Thoracic aorta (tissue), 2 donors: Measurements from ENCODE around the gene MTERF2. TPM values are rescaled to one million over a fixed set of nuclear protein-coding genes. Genes with fewer than 3 reads are reported as not detected.

Experiments used
- ATAC-seq: fragments of 150-250 bp; one replicate; pipeline ENCODE4 v1.8.0; 2017; ENCODE audit warnings: low read depth; ENCODE audit not compliant: insufficient number of reproducible peaks, low FRiP score
- DNase-seq: peaks from one replicate; pipeline ENCODE4 v3.0.0-alpha.2; 2020; ENCODE audit warnings: low spot score
- H3K27ac ChIP-seq, 2 donors: fragments of 200-600 bp; sonication (generic); 1 replicate in 1 of 2; 2 replicates in 1 of 2; pipeline ENCODE4 v1.5.1; 2016; ENCODE audit warnings: mild to moderate bottlenecking in 2 of 2, moderate library complexity in 2 of 2
- H3K27me3 ChIP-seq: fragments of 200-600 bp; sonication (generic); replicated peaks from 2 replicates; pipeline ENCODE4 v1.6.0; 2016; ENCODE audit warnings: mild to moderate bottlenecking; ENCODE audit not compliant: insufficient read depth
- H3K36me3 ChIP-seq: fragments of 200-600 bp; sonication (generic); one replicate; pipeline ENCODE4 v1.5.1; 2016
- H3K4me1 ChIP-seq, 2 donors: fragments of 200-600 bp; sonication (generic); 1 replicate in 1 of 2; 2 replicates in 1 of 2; pipeline versions ENCODE4 v1.5.1 to v1.6.0; 2016; ENCODE audit warnings: low read depth in 2 of 2, mild to moderate bottlenecking in 1 of 2; ENCODE audit not compliant: control insufficient read depth in 1 of 2
- H3K4me3 ChIP-seq: fragments of 200-600 bp; sonication (generic); 2 replicates; pipeline ENCODE4 v1.5.1; 2016; ENCODE audit warnings: mild to moderate bottlenecking
- H3K9me3 ChIP-seq: fragments of 200-600 bp; sonication (generic); 2 replicates; pipeline ENCODE4 v1.5.1; 2016
- total RNA-seq, 2 donors: library from RNA; depleted of rRNA; stranded (reverse); fragments of >200 nt; gene quantifications; one replicate each; pipeline versions ENCODE4 v1.1.0 to v1.2.3, GENCODE V29; 2016
- TF ChIP-seq, protein P1 (sequence below): fragments of 200-600 bp; sonication (generic); IDR thresholded peaks from one replicate; pipeline ENCODE4 v1.5.1; 2019; ENCODE audit warnings: antibody characterized with exemption

The MTERF2 gene, protein sequence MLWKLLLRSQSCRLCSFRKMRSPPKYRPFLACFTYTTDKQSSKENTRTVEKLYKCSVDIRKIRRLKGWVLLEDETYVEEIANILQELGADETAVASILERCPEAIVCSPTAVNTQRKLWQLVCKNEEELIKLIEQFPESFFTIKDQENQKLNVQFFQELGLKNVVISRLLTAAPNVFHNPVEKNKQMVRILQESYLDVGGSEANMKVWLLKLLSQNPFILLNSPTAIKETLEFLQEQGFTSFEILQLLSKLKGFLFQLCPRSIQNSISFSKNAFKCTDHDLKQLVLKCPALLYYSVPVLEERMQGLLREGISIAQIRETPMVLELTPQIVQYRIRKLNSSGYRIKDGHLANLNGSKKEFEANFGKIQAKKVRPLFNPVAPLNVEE
- total RNA-seq = 10 to 100 TPM in 1 of 2 donors, 1 to 10 TPM in 1; 5.8 to 11.1 TPM

DNA sequence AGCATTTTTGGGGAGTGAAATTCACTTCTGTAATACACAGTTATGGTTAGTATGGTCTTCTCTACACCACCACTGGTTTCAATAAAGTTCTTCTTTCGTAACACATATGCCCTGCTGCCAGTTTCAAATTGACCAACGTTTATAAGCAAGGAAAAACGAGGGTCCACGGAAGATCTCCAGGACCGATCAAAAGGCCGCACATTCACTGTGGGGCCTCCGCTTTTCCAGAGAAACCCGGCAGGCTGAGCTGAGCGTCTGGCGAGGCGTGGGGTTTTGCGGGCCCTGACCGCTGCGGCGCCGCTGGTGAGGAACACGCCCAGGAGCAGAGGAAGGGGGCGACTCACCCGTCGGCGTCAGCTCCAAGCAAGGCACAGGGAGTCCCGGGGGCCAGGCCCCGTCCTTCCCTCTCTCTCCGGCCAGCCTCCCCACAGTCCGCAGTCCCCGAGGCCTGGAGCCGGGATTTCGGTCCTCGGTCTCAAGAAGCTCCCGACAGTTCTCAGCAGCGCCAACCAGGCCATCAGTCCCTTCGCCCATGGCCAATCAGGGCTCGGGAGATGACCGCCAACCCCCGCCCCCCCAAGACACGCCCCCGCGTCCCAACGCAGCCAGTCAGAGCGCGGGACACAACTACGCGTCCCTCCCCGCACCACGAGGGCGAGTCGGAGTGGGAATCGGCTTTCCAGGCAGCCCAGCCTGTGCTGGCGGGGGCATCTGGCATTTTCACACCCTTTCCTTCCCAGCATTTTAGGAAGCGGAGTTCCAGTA, at the start of gene MTERF2:
Gene MTERF2, minus strand, starts transcription at position 522 of the 765 bp plus-strand sequence. CDS start 8,432 bp downstream, outside the sequence.
- TF ChIP-seq, protein P1, sequence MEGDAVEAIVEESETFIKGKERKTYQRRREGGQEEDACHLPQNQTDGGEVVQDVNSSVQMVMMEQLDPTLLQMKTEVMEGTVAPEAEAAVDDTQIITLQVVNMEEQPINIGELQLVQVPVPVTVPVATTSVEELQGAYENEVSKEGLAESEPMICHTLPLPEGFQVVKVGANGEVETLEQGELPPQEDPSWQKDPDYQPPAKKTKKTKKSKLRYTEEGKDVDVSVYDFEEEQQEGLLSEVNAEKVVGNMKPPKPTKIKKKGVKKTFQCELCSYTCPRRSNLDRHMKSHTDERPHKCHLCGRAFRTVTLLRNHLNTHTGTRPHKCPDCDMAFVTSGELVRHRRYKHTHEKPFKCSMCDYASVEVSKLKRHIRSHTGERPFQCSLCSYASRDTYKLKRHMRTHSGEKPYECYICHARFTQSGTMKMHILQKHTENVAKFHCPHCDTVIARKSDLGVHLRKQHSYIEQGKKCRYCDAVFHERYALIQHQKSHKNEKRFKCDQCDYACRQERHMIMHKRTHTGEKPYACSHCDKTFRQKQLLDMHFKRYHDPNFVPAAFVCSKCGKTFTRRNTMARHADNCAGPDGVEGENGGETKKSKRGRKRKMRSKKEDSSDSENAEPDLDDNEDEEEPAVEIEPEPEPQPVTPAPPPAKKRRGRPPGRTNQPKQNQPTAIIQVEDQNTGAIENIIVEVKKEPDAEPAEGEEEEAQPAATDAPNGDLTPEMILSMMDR = no peak
- peaks cover 6 to 36% of the 10 kb centered on the region in 2 donors for H3K4me1 ChIP-seq
- peak; percentile 75 for DNase-seq

DNA sequence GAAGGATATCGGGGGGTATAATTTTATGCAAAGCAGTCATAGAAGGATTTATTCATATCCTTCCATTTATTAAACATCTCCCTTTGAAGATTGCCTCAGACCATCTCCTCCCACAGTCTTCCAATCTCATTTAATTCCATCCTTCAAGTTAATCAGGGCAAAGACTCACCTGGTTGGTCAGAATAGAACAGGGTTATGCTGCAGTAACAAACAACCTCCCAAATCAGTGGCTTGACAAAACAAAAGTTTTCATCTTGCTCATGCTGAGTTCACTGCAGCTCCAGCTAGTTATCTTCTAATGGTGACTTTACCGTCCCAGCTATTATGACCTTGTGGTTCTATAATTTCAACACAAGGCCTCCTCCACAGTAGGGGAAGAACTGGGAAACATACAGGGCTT, 48.8 kb upstream of the MTERF2 start:
- H3K9me3 ChIP-seq = no peaks in the 10 kb centered on the region
- no peak overlapping the region for H3K4me3 ChIP-seq
- peaks cover 3 to 24% of the 10 kb centered on the region in 2 donors for H3K4me1 ChIP-seq
- H3K36me3 ChIP-seq = no peaks in the 10 kb centered on the region
- no peak overlapping the region for H3K27ac ChIP-seq
- DNase-seq (no peak), ATAC-seq (no peak)
- no peaks in the 10 kb centered on the region for H3K27me3 ChIP-seq
- TF ChIP-seq, protein P1 = no peak

More for the DNA sequence above, at the start of gene MTERF2:
- Histone ChIP-seq H3K27ac (peak within 1 kb of the TSS; percentile 80 to 83), H3K36me3 (no peaks in the 10 kb centered on the region), H3K27me3 (no peaks in the 10 kb centered on the region), H3K9me3 (no peaks in the 10 kb centered on the region), H3K4me3 (peak within 1 kb of the TSS; percentile 74)
- peak; percentile 95 for ATAC-seq

DNA sequence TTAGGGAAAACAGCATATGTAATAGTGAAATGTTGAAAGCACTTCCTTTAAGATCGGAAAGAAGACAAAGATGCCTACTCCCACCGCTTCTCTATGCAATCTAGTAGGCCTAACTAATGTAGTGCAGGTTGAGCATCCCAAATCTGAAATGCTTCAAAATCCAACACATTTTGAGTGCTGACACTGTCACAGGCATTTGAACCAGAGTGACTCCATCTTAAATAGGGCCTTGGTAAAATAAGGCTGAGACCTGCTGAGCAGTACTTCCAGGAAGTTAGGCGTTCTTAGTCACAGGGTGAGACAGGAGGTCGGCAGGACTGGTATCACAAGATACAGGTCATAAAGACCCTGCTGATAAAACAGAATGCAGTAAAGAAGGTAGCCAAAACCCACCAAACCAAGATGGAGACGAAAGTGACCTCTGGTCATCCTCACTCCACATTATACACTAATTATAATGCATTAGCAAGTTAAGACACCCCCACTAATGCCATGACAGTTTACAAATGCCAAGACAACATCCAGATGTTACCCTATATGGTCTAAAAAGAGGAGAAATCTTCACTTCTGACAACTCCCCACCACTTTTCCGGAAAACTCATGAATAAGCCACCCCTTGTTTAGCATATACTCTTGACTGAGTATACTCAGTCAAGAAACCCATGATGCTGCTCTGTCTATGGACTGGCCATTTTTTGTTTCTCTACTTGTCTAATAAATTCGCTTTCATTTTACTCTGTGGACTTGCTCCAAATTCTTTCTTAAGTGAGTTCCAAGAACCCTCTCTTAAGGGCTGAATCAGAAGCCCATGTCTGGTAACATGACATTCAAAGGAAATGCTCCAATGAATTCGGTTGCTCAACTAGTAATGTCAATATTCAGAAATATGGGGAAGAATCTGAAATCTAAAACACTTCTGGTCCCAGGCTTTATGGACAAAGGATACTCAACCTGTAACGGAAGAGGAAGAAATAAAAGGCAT, 47.1 kb upstream of the MTERF2 start:
- H3K9me3 ChIP-seq = no peaks in the 10 kb centered on the region
- no peak overlapping the region for H3K27ac ChIP-seq
- H3K36me3 ChIP-seq = no peaks in the 10 kb centered on the region
- H3K4me3 ChIP-seq = no peak overlapping the region
- peaks cover 3 to 36% of the 10 kb centered on the region in 2 donors for H3K4me1 ChIP-seq
- ATAC-seq (no peak), DNase-seq (no peak)
- TF ChIP-seq, protein P1 = no peak
- H3K27me3 ChIP-seq = no peaks in the 10 kb centered on the region

DNA sequence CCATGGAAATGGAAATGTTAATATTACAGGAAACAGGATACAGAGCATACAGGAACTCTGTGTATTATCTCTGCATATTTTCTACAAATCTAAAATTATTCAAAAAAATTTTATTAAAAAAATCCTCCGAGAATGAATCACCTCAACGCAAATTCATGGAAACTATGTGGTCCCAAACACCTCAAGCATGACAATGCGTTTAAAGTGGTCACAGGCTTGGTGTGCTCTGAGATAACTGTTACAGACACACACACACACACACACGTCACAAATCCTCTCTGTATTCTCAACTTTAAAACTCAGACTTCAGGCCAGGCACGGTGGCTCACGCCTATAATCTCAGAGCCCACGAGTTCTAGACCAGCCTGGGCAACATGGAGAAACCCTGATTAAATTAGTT, 45.3 kb upstream of the MTERF2 start:
- TF ChIP-seq, protein P1 = no peak
- ATAC-seq = no peak
- H3K4me1 ChIP-seq = peaks cover 16 to 49% of the 10 kb centered on the region in 2 donors
- no peaks in the 10 kb centered on the region for H3K27me3 ChIP-seq
- H3K4me3 ChIP-seq = no peak overlapping the region
- DNase-seq = no peak
- H3K27ac ChIP-seq = no peak overlapping the region
- no peaks in the 10 kb centered on the region for H3K36me3 ChIP-seq
- no peaks in the 10 kb centered on the region for H3K9me3 ChIP-seq
